Tibial artery (tissue), 4 donors: ENCODE results near the gene PIP5K1B.

Experiments
- DNase-seq, 2 donors: peaks; one replicate each; pipeline ENCODE4 v3.0.0-alpha.2; 2019
- H3K27ac ChIP-seq, 2 donors: fragments of 200-600 bp; sonication (generic) in 1 of 2; 1 replicate in 1 of 2; 2 replicates in 1 of 2; pipeline ENCODE4 v1.5.1; 2018 to 2019; ENCODE audit warnings: mild to moderate bottlenecking in 1 of 2
- H3K27me3 ChIP-seq, 2 donors: fragments of 200-600 bp; sonication (generic) in 1 of 2; one replicate each; pipeline versions ENCODE4 v1.5.1 to v1.6.0; 2016 to 2019
- H3K36me3 ChIP-seq, 3 donors: fragments of 200-600 bp; sonication (generic) in 2 of 3; one replicate each; pipeline ENCODE4 v1.5.1; 2016 to 2019; ENCODE audit warnings: mild to moderate bottlenecking in 2 of 3
- H3K4me1 ChIP-seq, 4 donors: fragments of 200-600 bp; sonication (generic) in 2 of 4; 1 replicate in 3 of 4; 2 replicates in 1 of 4; pipeline ENCODE4 v1.5.1; 2016 to 2019
- H3K4me3 ChIP-seq, 2 donors: fragments of 200-600 bp; sonication (generic) in 1 of 2; 1 replicate in 1 of 2; 2 replicates in 1 of 2; pipeline ENCODE4 v1.5.1; 2018 to 2019; ENCODE audit warnings: mild to moderate bottlenecking in 2 of 2
- H3K9me3 ChIP-seq, 3 donors: fragments of 200-600 bp; sonication (generic) in 1 of 3; one replicate each; pipeline ENCODE4 v1.5.1; 2016 to 2019
- CTCF ChIP-seq, 2 experiments: fragments of 200-600 bp in 1 of 2; fragments of 450-650 bp in 1 of 2; IDR thresholded peaks; one replicate each; pipeline ENCODE4 v1.5.1; 2017 to 2019; ENCODE audit warnings: antibody characterized with exemption in 2 of 2, mild to moderate bottlenecking in 1 of 2, moderate library complexity in 1 of 2
- intact Hi-C: fragments of 100-400 bp; cut with DNase I; formaldehyde crosslinking; loops from one replicate; pipeline ENCODE4 v1.15.0; 2023; ENCODE audit warnings: low total_unique reads

The PIP5K1B gene

GRCh38 chr9:68951879-68952659 is 247.0 kb downstream of the PIP5K1B start:
- H3K27me3 ChIP-seq = no peaks in the 10 kb centered on the region
- H3K27ac ChIP-seq = no peak overlapping the region
- no peak overlapping the region for H3K4me3 ChIP-seq
- peaks cover 0 to 6% (median 3%) of the 10 kb centered on the region in 4 donors for H3K4me1 ChIP-seq
- intact Hi-C loops = loop anchor here (5.0 kb wide), 1 partner anchor 370 kb away; no protein-coding TSS in a partner anchor
- H3K36me3 ChIP-seq = no peaks in the 10 kb centered on the region
- no peak for TF ChIP-seq CTCF (IDR thresholded peaks at IDR 0.05)
- H3K9me3 ChIP-seq = no peaks in the 10 kb centered on the region
- DNase-seq = no peak

- H3K36me3 ChIP-seq = no peaks in the 10 kb centered on the region
- no peak for TF ChIP-seq CTCF (IDR thresholded peaks at IDR 0.05)
- H3K9me3 ChIP-seq = no peaks in the 10 kb centered on the region
- no peak for DNase-seq
- no peak overlapping the region for H3K27ac ChIP-seq
- no peak overlapping the region for H3K4me3 ChIP-seq
- peaks cover 0 to 6% (median 3%) of the 10 kb centered on the region in 4 donors for H3K4me1 ChIP-seq
- H3K27me3 ChIP-seq = no peaks in the 10 kb centered on the region
- intact Hi-C loops = loop anchor here (5.0 kb wide), 1 partner anchor 371 kb away; no protein-coding TSS in a partner anchor
Observed at GRCh38 chr9:68953771-68954170, 248.7 kb downstream of the PIP5K1B start.

- no peaks in the 10 kb centered on the region for H3K36me3 ChIP-seq
- H3K4me3 ChIP-seq = no peak overlapping the region
- DNase-seq = no peak
- intact Hi-C loops = no loop called here
- no peak overlapping the region for H3K27ac ChIP-seq
- H3K9me3 ChIP-seq = no peaks in the 10 kb centered on the region
- no peaks in the 10 kb centered on the region for H3K27me3 ChIP-seq
- H3K4me1 ChIP-seq = no peaks in the 10 kb centered on the region
- TF ChIP-seq CTCF (IDR thresholded peaks at IDR 0.05) = no peak
Observed at GRCh38 chr9:68955330-68955729, 250.3 kb downstream of the PIP5K1B start.

- H3K4me3 ChIP-seq = no peak overlapping the region
- no peak for TF ChIP-seq CTCF (IDR thresholded peaks at IDR 0.05)
- no peak for DNase-seq
- intact Hi-C loops = no loop called here
- H3K4me1 ChIP-seq = no peaks in the 10 kb centered on the region
- no peaks in the 10 kb centered on the region for H3K9me3 ChIP-seq
- H3K36me3 ChIP-seq = no peaks in the 10 kb centered on the region
- no peaks in the 10 kb centered on the region for H3K27me3 ChIP-seq
- H3K27ac ChIP-seq = no peak overlapping the region
Observed at GRCh38 chr9:68957479-68957878, 252.4 kb downstream of the PIP5K1B start.

- Histone ChIP-seq H3K4me3 (no peak overlapping the region), H3K4me1 (no peaks in the 10 kb centered on the region), H3K9me3 (no peaks in the 10 kb centered on the region), H3K36me3 (no peaks in the 10 kb centered on the region), H3K27me3 (no peaks in the 10 kb centered on the region), H3K27ac (no peak overlapping the region)
- DNase-seq = no peak
- intact Hi-C loops = no loop called here
- no peak for TF ChIP-seq CTCF (IDR thresholded peaks at IDR 0.05)
Observed at GRCh38 chr9:68961587-68961986, 256.5 kb downstream of the PIP5K1B start.
